Left cardiac atrium (tissue), 4 donors: Measurements from ENCODE around the gene ARPC1A. TPM values are rescaled to one million over a fixed set of nuclear protein-coding genes. Genes with fewer than 3 reads are reported as not detected.
"Not testable (repeated sequence)": the region's sequence is repeated elsewhere in the genome, so short reads cannot be mapped to it uniquely, and the experiment has no call there.

Source experiments
- ATAC-seq, 2 donors: fragments of 200-7000 bp; cut with Tn5 transposase; one replicate each; pipeline ENCODE4 v1.9.1; 2020; ENCODE audit warnings: mild to moderate bottlenecking in 2 of 2, moderate library complexity in 2 of 2
- DNase-seq: peaks from one replicate; pipeline ENCODE4 v3.0.0-alpha.2; 2020
- intact Hi-C, 2 donors: fragments of 100-400 bp; cut with DNase I; formaldehyde crosslinking; loops; one replicate each; pipeline versions ENCODE4 v1.14.1 to v1.15.1; 2022 to 2023
- total RNA-seq, 2 donors: library from RNA; stranded (reverse); fragmentation: NEBNext Ultra II Directional; extraction: Animal tissue kit (Norgen Biotek cat#: 25700); gene quantifications; one replicate each; pipeline ENCODE4 v1.2.1, GENCODE V29; 2021
- donor health status: DM: no; HTN: yes; CAD: no.
- donor health status: DM: no; HTN: yes; CAD: no; lungs with severe emphysema.
- donor health status: DM: yes; HTN: yes; CAD: no.
- donor health status: Dilated cardiomyopathy.

ARPC1A gene
- total RNA-seq, 2 donors from 2014 or later = 98.8 to 112 TPM

GRCh38 chr7:99380823-99381663, 55.3 kb downstream of the ARPC1A start:
- no peak for DNase-seq

GRCh38 chr7:99381664-99382075, 56.0 kb downstream of the ARPC1A start:
- ATAC-seq = no peak
- intact Hi-C loops = no loop called here
- DNase-seq = no peak

More at GRCh38 chr7:99380823-99381663, 55.3 kb downstream of the ARPC1A start:
- peak; percentile 8 to 23 for ATAC-seq
- intact Hi-C loops = no loop called here

- DNase-seq = no peak
- intact Hi-C loops = no loop called here
- no peak for ATAC-seq
Observed at GRCh38 chr7:99383203-99383602, 57.5 kb downstream of the ARPC1A start.

GRCh38 chr7:99383791-99384370, 58.2 kb downstream of the ARPC1A start:
- ATAC-seq (no peak), DNase-seq (no peak)
- intact Hi-C loops = no loop called here

GRCh38 chr7:99384523-99384922, 58.8 kb downstream of the ARPC1A start:
- intact Hi-C loops = no loop called here
- DNase-seq = no peak
- ATAC-seq = no peak

- DNase-seq (no peak), ATAC-seq (no peak)
- intact Hi-C loops = no loop called here
Observed at GRCh38 chr7:99385564-99385963, 59.9 kb downstream of the ARPC1A start.

- DNase-seq (no peak), ATAC-seq (no peak)
- intact Hi-C loops = no loop called here
Observed at GRCh38 chr7:99386584-99387238, 61.0 kb downstream of the ARPC1A start.

GRCh38 chr7:99387239-99387635, 61.5 kb downstream of the ARPC1A start:
- intact Hi-C loops, DNase-seq, ATAC-seq: not testable (repeated sequence)

- no peak for ATAC-seq
- intact Hi-C loops = no loop called here
- no peak for DNase-seq
Observed at GRCh38 chr7:99387912-99388311, 62.2 kb downstream of the ARPC1A start.

GRCh38 chr7:99389772-99390171, 64.1 kb downstream of the ARPC1A start:
- ATAC-seq (no peak), DNase-seq (no peak)
- intact Hi-C loops = no loop called here

- intact Hi-C loops = no loop called here
- ATAC-seq = no peak
- DNase-seq = no peak
Observed at GRCh38 chr7:99390941-99391602, 65.4 kb downstream of the ARPC1A start.

GRCh38 chr7:99392046-99392445, 66.3 kb downstream of the ARPC1A start:
- ATAC-seq (no peak), DNase-seq (no peak)
- intact Hi-C loops = no loop called here

- peak; percentile 88 for DNase-seq
- intact Hi-C loops = no loop called here
- peak; percentile 84 to 86 for ATAC-seq
Observed at GRCh38 chr7:99392659-99393354, 67.1 kb downstream of the ARPC1A start.

GRCh38 chr7:99393355-99394187, 67.9 kb downstream of the ARPC1A start:
- ATAC-seq (peak; percentile 60 to 76), DNase-seq (peak; percentile 71)
- intact Hi-C loops = no loop called here

- intact Hi-C loops = no loop called here
- no peak for DNase-seq
- no peak for ATAC-seq
Observed at GRCh38 chr7:99394188-99394502, 68.4 kb downstream of the ARPC1A start.

- DNase-seq (no peak), ATAC-seq (no peak)
- intact Hi-C loops = no loop called here
Observed at GRCh38 chr7:99395616-99396327, 70.1 kb downstream of the ARPC1A start.

- ATAC-seq (no peak), DNase-seq (no peak)
- intact Hi-C loops = no loop called here
Observed at GRCh38 chr7:99396418-99397296, 71.0 kb downstream of the ARPC1A start.
